Neural cell (in vitro differentiated cells): ENCODE measurements around the gene VWA8. TPM values are rescaled to one million over a fixed set of nuclear protein-coding genes. Genes with fewer than 3 reads are reported as not detected.

ENCODE experiments used
- H2AFZ ChIP-seq: fragments of 200-600, 300-800 bp; sonication (generic), shearing (Covaris generic); 2 replicates; pipeline ENCODE4 v1.6.0; 2014; ENCODE audit warnings: low read depth, mild to moderate bottlenecking, antibody characterized with exemption, low read length, moderate library complexity
- H3F3A ChIP-seq: fragments of 200-600 bp; shearing (Covaris generic); 2 replicates; pipeline ENCODE4 v1.6.1; 2016; ENCODE audit warnings: mild to moderate bottlenecking, moderate library complexity, mixed read lengths, antibody characterized with exemption, low read length; ENCODE audit not compliant: insufficient read depth, poor library complexity, severe bottlenecking
- H3K27ac ChIP-seq: fragments of 200-600, 300-800 bp; sonication (generic), shearing (Covaris generic); 2 replicates; pipeline ENCODE4 v1.5.1; 2014; ENCODE audit warnings: mild to moderate bottlenecking, low read length, moderate library complexity
- H3K27me3 ChIP-seq: fragments of 300-800, 200-600 bp; sonication (generic), shearing (Covaris generic); 2 replicates; pipeline ENCODE4 v1.6.0; 2014; ENCODE audit warnings: mild to moderate bottlenecking, low read depth, low read length, moderate library complexity; ENCODE audit not compliant: insufficient read depth
- H3K36me3 ChIP-seq: fragments of 300-800, 200-600 bp; sonication (generic), shearing (Covaris generic); 2 replicates; pipeline ENCODE4 v1.5.1; 2014; ENCODE audit warnings: mild to moderate bottlenecking, antibody characterized with exemption, low read length, moderate library complexity; ENCODE audit not compliant: insufficient read depth
- H3K4me2 ChIP-seq: fragments of 300-800, 200-600 bp; sonication (generic), shearing (Covaris generic); 2 replicates; pipeline ENCODE4 v1.6.0; 2014; ENCODE audit warnings: mild to moderate bottlenecking, low read length
- H3K4me3 ChIP-seq: fragments of 300-800, 200-600 bp; sonication (generic), shearing (Covaris generic); 2 replicates; pipeline ENCODE4 v1.5.1; 2014; ENCODE audit warnings: mild to moderate bottlenecking, low read length, moderate library complexity
- H3K79me2 ChIP-seq: fragments of 200-600 bp; shearing (Covaris generic); replicated peaks from 2 replicates; pipeline ENCODE4 v1.6.0; 2014; ENCODE audit warnings: mild to moderate bottlenecking, low read length, moderate library complexity; ENCODE audit not compliant: insufficient read depth
- H3K9ac ChIP-seq: fragments of 300-800, 200-600 bp; sonication (generic), shearing (Covaris generic); 2 replicates; pipeline ENCODE4 v1.6.1; 2016; ENCODE audit warnings: mild to moderate bottlenecking, low read length, mixed read lengths
- H3K9me2 ChIP-seq: fragments of 200-600 bp; shearing (Covaris generic); 2 replicates; pipeline ENCODE4 v1.6.1; 2016; ENCODE audit warnings: mild to moderate bottlenecking, low read length, mixed read lengths; ENCODE audit not compliant: insufficient read depth
- H3K9me3 ChIP-seq: fragments of 200-600, 300-800 bp; sonication (generic), shearing (Covaris generic); 2 replicates; pipeline ENCODE4 v1.6.1; 2016; ENCODE audit warnings: mild to moderate bottlenecking, mixed run types, low read length, moderate library complexity, mixed read lengths
- H4K20me1 ChIP-seq: fragments of 200-600 bp; shearing (Covaris generic); 2 replicates; pipeline ENCODE4 v1.6.1; 2016; ENCODE audit warnings: mild to moderate bottlenecking, mixed run types; ENCODE audit not compliant: insufficient read depth
- CTCF ChIP-seq: fragments of 450-650 bp; IDR thresholded peaks from 2 replicates; pipeline ENCODE4 v1.5.1; 2014; ENCODE audit warnings: antibody characterized with exemption, mild to moderate bottlenecking, moderate library complexity; ENCODE audit not compliant: poor library complexity, severe bottlenecking
- EP300 ChIP-seq: fragments of 450-650 bp; conservative IDR thresholded peaks from 2 replicates; pipeline ENCODE4 v1.6.1; 2014; ENCODE audit warnings: antibody characterized with exemption, mild to moderate bottlenecking, moderate library complexity; ENCODE audit not compliant: poor library complexity, severe bottlenecking
- EZH2 ChIP-seq: fragments of 200-600, 300-800 bp; shearing (Covaris generic), sonication (generic); IDR thresholded peaks from 2 replicates; pipeline ENCODE4 v1.6.1; 2014; ENCODE audit warnings: antibody characterized with exemption, low read length, borderline replicate concordance, mild to moderate bottlenecking; ENCODE audit not compliant: insufficient read depth, poor library complexity, severe bottlenecking
- MXI1 ChIP-seq: fragments of 450-650 bp; conservative IDR thresholded peaks from 2 replicates; pipeline ENCODE4 v1.6.1; 2014; ENCODE audit warnings: antibody characterized with exemption, mild to moderate bottlenecking; ENCODE audit not compliant: poor library complexity, severe bottlenecking
- POLR2AphosphoS5 ChIP-seq: IDR thresholded peaks from 2 replicates; pipeline ENCODE4 v1.6.1; 2012
- RAD21 ChIP-seq: fragments of 450-650 bp; conservative IDR thresholded peaks from 2 replicates; pipeline ENCODE4 v1.6.1; 2014; ENCODE audit warnings: antibody characterized with exemption, mild to moderate bottlenecking, moderate library complexity
- REST ChIP-seq: IDR thresholded peaks from 2 replicates; pipeline ENCODE4 v1.6.1; 2012; ENCODE audit warnings: borderline replicate concordance
- SMC3 ChIP-seq: fragments of 450-650 bp; conservative IDR thresholded peaks from 2 replicates; pipeline ENCODE4 v1.6.1; 2014; ENCODE audit warnings: antibody characterized with exemption, mild to moderate bottlenecking, moderate library complexity; ENCODE audit not compliant: poor library complexity
- TAF1 ChIP-seq: IDR thresholded peaks from 2 replicates; pipeline ENCODE4 v1.6.1; 2012; ENCODE audit warnings: low read depth
- polyA plus RNA-seq: library from polyadenylated mRNA; depleted of rRNA; stranded (reverse); fragments of >200 nt; gene quantifications from 2 replicates; pipeline ENCODE4 v1.2.3, GENCODE V29; 2014

VWA8 gene
- polyA plus RNA-seq, 1 donor from 2014 or later = 3.6 TPM

- Histone ChIP-seq H3K9ac (no peak overlapping the region), H3K4me3 (no peak overlapping the region), H4K20me1 (no peaks in the 10 kb centered on the region), H3K27me3 (no peaks in the 10 kb centered on the region), H3K9me2 (no peaks in the 10 kb centered on the region), H2AFZ (no peak overlapping the region), H3F3A (no peaks in the 10 kb centered on the region), H3K9me3 (no peaks in the 10 kb centered on the region), H3K36me3 (no peaks in the 10 kb centered on the region), H3K27ac (no peak overlapping the region), H3K4me2 (no peak overlapping the region), H3K79me2 (no peaks in the 10 kb centered on the region)
- TF ChIP-seq REST = no peak
- no peak for TF ChIP-seq RAD21
- TF ChIP-seq SMC3 = no peak
- TF ChIP-seq MXI1 = no peak
- TF ChIP-seq EP300 = no peak
Measured at GRCh38 chr13:41970918-41971317, 10.0 kb upstream of the VWA8 start.

- Histone ChIP-seq H3K27ac (no peak overlapping the region), H3K9ac (no peak overlapping the region), H3K27me3 (no peaks in the 10 kb centered on the region), H3K9me3 (no peaks in the 10 kb centered on the region), H3K36me3 (no peaks in the 10 kb centered on the region), H4K20me1 (no peaks in the 10 kb centered on the region), H3K79me2 (no peaks in the 10 kb centered on the region), H3K4me3 (no peak overlapping the region), H3K4me2 (no peak overlapping the region), H3K9me2 (no peaks in the 10 kb centered on the region), H2AFZ (no peak overlapping the region), H3F3A (no peaks in the 10 kb centered on the region)
- no peak for TF ChIP-seq CTCF
Measured at GRCh38 chr13:41970022-41970421, 9.1 kb upstream of the VWA8 start.

- Histone ChIP-seq H3K4me2 (no peak overlapping the region), H3K4me3 (no peak overlapping the region), H4K20me1 (no peaks in the 10 kb centered on the region), H3K27me3 (no peaks in the 10 kb centered on the region), H3K27ac (no peak overlapping the region), H3K79me2 (no peaks in the 10 kb centered on the region), H3K36me3 (no peaks in the 10 kb centered on the region), H2AFZ (no peak overlapping the region), H3K9ac (no peak overlapping the region), H3K9me2 (no peaks in the 10 kb centered on the region), H3F3A (no peaks in the 10 kb centered on the region), H3K9me3 (no peaks in the 10 kb centered on the region)
- TF ChIP-seq TAF1 (no peak), REST (no peak), EZH2 (no peak), POLR2AphosphoS5 (no peak), SMC3 (no peak), EP300 (no peak), RAD21 (no peak), MXI1 (no peak), CTCF (no peak)
Measured at GRCh38 chr13:41969072-41969471, 8.2 kb upstream of the VWA8 start.
